GM18909 (cell line): ENCODE results near the gene ART5.
"Not testable (repeated sequence)": the region's sequence is repeated elsewhere in the genome, so short reads cannot be mapped to it uniquely, and the experiment has no call there.

Source experiments
- ATAC-seq: cut with Tn5 transposase; IDR thresholded peaks from one replicate; pipeline ENCODE4 v1.9.1; 2021; ENCODE audit warnings: mild to moderate bottlenecking; ENCODE audit not compliant: unreplicated experiment, poor library complexity

ART5 gene

DNA sequence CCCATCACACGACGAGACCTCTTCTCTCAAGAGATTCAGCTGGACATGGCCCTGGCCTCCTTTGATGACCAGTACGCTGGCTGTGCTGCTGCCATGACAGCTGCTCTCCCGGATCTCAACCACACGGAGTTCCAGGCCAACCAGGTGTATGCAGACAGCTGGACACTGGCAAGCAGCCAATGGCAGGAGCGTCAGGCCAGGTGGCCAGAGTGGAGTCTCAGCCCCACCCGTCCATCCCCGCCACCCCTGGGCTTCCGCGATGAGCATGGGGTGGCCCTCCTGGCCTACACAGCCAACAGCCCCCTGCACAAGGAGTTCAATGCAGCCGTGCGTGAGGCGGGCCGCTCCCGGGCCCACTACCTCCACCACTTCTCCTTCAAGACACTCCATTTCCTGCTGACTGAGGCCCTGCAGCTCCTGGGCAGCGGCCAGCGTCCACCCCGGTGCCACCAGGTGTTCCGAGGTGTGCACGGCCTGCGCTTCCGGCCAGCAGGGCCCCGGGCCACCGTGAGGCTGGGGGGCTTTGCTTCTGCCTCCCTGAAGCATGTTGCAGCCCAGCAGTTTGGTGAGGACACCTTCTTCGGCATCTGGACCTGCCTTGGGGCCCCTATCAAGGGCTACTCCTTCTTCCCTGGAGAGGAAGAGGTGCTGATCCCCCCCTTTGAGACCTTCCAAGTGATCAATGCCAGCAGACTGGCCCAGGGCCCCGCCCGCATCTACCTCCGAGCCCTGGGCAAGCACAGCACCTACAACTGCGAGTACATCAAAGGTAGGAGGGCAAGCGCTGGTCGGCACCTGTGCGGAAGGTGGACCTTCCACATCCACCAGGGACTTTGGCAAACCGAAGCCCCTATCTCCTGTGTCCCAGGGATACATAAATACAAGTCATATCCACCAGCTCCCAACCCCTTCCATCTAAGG is 18.1 kb upstream of the ART5 start:
- no peak for ATAC-seq

DNA sequence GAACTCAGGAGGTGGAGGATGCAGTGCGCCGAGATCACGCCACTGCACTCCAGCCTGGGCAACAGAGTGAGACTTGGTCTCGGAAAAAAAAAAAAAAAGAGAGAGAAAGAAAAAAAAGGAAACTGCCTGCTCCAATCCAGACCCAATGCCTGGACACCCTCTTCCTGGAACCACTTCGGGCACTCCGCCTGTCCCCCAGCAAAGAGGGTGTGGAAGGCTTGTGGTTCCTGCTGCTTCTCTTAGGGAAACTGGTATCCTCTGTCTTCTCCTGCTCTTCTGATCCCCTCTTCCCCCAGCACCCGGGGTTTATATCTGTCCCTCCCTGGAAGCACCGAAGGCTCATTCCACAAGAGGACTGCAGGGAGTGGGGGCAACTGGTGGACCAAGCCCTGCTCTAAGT is 16.5 kb upstream of the ART5 start:
- ATAC-seq: no peak

DNA sequence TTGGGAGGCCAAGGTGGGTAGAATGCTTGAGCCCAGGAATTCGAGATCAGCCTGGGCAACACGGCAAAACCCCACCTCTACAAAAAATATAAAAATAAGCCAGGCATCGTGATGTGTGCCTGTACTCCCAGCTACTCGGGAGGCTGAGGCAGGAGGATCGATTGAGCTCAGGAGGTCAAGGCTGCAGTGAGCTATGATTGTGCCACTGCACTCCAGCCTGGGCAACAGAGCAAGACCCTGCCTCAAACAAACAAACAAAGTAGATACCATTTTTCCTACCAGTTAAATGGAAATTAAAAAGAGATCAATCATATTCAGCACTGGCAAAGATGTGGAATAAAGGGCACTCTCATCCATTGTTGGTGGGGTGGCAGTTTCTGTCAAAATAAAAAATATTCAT is 15.5 kb upstream of the ART5 start:
- not testable (repeated sequence) for ATAC-seq

GRCh38 chr11:3655547-3655946 is 13.8 kb upstream of the ART5 start:
- ATAC-seq: no peak

DNA sequence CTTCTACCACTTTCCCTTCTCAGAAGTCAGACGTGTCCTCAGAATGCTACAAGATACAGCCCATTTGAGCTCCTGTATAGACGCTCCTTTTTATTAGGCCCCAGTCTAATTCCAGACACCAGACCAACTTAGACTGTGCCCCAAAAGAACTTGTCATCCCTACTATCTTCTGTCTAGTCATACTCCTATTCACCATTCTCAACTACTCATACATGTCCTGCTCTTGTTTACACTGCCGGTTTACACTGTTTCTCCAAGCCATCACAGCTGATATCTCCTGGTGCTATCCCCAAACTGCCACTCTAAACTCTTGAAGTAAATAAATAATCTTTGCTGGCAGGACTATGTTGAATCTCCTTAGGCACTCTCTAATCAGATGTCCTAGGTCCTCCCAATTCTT is 10.7 kb upstream of the ART5 start:
- not testable (repeated sequence) for ATAC-seq

- not testable (repeated sequence) for ATAC-seq
These were observed 7.6 kb upstream of the ART5 start for GRCh38 chr11:3649374-3649773.

GRCh38 chr11:3648843-3649242 is 7.1 kb upstream of the ART5 start:
- not testable (repeated sequence) for ATAC-seq

GRCh38 chr11:3645552-3645951 is 3.8 kb upstream of the ART5 start:
- no peak for ATAC-seq

- no peak for ATAC-seq
These were observed 3.0 kb upstream of the ART5 start, which contains the start of gene ART1 for GRCh38 chr11:3644817-3645235. Gene ART1, plus strand, starts transcription at chr11:3645128. Its CDS starts 14,086 bp downstream, at chr11:3659214.

DNA sequence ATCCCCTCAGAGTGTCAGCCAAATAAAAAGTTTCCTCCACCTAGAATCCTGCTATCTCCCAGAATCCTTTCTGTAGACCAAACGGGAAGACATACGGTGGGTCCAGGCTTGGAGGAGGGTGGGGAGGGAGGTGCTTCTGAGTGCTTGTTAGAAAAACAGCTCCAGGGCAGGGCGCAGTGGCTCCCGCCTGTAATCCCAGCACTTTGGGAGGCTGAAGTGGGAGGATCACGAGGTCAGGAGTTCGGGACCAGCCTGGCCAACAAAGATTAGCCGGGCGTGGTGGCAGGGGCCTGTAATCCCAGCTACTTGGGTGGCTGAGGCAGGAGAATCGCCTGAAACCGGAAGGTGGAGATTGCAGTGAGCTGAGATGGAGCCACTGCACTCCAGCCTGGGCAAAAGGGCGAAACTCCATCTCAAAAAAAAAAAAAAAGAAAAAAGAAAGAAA is 1.3 kb upstream of the ART5 start:
- not testable (repeated sequence) for ATAC-seq

GRCh38 chr11:3642071-3642951 is 519 bp upstream of the ART5 start:
- ATAC-seq: no peak

DNA sequence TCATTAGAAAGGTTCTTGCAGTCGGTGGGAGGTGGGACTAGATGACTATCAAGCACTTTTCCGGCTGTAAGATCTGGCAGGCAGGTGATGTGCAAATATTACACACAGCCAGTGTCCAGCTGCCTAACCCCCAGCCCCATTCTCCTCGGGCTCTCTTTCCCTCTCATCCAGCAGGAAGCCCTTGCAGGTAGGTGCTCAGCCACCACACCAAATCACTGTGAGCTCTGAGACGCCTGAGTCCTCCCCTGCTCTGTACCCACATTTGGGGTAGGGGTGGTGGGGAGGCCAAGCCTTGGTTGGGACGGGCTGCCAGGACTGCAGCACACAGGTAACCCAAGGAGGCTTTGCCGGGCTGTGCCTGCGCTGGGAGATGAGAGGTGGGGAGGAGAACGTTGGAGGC is 601 bp downstream of the ART5 start:
- ATAC-seq: no peak

DNA sequence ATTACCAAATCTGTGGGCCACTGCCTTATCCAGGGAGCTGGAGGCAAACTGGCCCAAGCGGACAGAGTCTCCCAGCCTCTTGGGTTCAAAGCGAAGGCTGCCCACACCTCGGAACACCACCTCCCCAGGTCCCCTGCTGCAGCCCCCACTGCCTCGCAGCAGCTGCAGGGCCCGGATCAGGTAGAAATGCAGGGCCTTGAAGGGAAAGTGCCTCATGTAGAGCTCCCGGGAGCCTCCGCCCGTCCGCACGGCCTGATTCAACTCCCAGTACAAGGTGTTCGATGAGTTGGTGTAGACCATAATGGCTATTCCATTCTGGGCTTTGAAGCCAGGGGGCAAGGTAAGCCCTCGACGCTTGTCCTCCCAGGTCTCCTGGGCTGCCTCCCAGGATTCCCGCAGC is 2.0 kb downstream of the ART5 start:
- ATAC-seq: no peak

GRCh38 chr11:3638513-3638912 is 3.3 kb downstream of the ART5 start:
- ATAC-seq: no peak

DNA sequence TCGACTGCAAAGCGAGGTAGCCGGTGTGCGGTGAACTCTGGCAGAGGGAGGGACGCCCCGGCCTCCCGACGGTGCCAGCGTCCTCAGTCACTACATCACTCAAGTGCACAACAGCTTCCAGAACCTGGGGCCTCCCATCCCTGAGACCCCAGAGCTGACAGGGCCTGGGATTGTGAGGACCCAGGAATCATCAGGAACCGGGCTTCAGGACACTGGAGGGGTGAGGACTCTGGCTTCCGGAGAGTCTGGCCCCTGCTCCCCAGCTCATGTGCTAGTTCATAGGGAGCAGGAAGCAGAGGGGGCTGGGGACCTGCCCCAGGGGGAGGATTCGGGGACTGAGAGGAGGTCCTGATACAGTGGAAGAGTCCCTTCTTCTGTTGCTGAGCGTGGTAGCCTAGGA is 4.6 kb downstream of the ART5 start:
- no peak for ATAC-seq

DNA sequence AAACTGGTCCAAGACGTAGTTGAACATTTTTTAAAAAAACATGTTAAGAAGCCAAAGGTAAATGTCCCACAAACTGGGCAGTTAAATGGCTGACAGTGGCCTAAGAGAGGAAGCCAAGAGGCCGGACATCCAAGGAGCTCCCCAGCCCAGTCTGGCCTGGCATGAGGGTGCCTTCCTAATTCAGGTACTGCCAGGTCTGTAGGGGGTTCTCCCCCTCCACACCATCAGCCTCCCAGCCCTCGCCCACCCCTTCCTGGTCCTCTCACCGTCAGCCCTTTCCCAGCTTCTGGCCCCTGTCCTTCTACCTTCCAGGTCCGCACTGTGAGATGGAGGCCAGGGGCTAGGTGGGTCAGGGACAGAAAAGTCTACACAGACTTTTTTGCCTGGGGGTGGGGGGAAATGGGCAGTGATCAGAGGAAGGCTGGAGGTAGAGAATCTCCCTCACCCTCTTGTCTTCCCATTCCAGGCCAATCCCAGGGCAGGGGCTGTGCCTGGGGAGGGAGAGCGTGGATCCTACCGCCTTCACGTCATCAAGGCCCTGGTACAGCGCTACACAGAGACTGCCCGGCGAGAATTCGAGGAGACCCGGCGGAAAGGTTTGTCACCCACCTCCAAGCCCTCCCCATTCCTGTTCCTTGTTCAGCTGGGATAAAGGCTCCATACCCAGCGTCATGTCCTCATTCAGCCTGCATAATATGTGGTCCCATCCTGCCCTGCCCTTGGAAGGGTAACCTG is 6.0 kb downstream of the ART5 start:
- ATAC-seq: no peak

GRCh38 chr11:3632070-3632660 is 9.6 kb downstream of the ART5 start:
- ATAC-seq: no peak

- ATAC-seq: no peak
These were observed 10.5 kb downstream of the ART5 start for GRCh38 chr11:3631331-3631730.

DNA sequence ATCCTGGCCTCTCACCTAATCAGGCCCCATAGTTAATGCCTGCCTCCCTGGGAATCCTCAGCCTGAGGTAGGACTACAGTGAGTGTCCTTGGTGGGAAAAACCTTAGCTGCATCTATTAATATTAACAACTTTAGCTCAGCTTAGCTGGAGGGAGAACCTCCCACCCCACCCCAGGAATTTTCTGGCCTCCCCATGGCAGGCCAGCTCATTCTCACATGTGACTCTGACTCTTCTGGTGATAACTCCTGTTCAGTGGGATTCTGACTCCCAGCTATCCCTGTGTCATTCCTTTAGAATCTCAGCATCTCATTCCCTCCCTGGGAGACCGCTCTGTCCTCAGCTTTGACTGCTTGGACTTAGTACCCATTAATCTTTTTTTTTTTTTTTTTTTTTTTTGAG is 14.5 kb downstream of the ART5 start:
- ATAC-seq: no peak
